ENCODE results near the gene STMND1. TPM values are rescaled to one million over a fixed set of nuclear protein-coding genes. Genes with fewer than 3 reads are reported as not detected.

Gene STMND1
- total RNA-seq, 1 experiment from 2014 or later, result not detected

DNA sequence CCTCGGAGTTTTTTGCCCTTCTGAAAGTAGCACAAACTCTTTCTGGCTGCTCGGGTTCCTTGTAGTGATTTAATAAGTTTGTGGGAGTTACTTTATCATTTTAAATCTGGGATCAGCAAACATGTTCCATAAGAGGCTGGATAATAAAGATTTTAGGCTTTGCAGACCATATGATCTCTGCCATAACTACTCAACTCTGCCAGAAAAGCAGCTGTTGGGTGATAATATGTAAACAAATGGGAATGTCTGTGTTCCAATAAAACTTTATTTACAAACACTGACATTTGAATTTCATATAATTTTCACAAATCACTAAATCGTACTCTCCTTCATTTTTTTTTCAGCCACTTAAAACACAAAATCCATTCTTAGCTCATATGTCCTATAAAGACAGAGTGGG, 3.9 kb upstream of the STMND1 start:
- no peak overlapping the region for H3K27ac Mint-ChIP-seq
- TF ChIP-seq GTF2I (CRISPR knock-in tag; conservative IDR thresholded peaks at IDR 0.05) (no peak), ZBTB43 (CRISPR knock-in tag; IDR thresholded peaks at IDR 0.05) (no peak), EMX1 (CRISPR knock-in tag; IDR thresholded peaks at IDR 0.05) (no peak), ZNF138 (CRISPR knock-in tag; conservative IDR thresholded peaks at IDR 0.05) (no peak), ZNF671 (CRISPR knock-in tag; IDR thresholded peaks at IDR 0.05) (no peak), FOXP1 (CRISPR knock-in tag; IDR thresholded peaks at IDR 0.05; ENCODE audit: borderline replicate concordance) (no peak), NFATC4 (CRISPR knock-in tag; IDR thresholded peaks at IDR 0.05) (no peak), MYBL2 (CRISPR knock-in tag; IDR thresholded peaks at IDR 0.05) (no peak), HMGA2 (CRISPR knock-in tag; IDR thresholded peaks at IDR 0.05) (no peak), ATF3 (CRISPR knock-in tag; conservative IDR thresholded peaks at IDR 0.05) (no peak)
- TF ChIP-seq, protein P1, sequence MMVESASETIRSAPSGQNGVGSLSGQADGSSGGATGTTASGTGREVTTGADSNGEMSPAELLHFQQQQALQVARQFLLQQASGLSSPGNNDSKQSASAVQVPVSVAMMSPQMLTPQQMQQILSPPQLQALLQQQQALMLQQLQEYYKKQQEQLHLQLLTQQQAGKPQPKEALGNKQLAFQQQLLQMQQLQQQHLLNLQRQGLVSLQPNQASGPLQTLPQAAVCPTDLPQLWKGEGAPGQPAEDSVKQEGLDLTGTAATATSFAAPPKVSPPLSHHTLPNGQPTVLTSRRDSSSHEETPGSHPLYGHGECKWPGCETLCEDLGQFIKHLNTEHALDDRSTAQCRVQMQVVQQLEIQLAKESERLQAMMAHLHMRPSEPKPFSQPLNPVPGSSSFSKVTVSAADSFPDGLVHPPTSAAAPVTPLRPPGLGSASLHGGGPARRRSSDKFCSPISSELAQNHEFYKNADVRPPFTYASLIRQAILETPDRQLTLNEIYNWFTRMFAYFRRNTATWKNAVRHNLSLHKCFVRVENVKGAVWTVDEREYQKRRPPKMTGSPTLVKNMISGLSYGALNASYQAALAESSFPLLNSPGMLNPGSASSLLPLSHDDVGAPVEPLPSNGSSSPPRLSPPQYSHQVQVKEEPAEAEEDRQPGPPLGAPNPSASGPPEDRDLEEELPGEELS (CRISPR knock-in tag; IDR thresholded peaks at IDR 0.05), result no peak
- TF ChIP-seq, protein P2, sequence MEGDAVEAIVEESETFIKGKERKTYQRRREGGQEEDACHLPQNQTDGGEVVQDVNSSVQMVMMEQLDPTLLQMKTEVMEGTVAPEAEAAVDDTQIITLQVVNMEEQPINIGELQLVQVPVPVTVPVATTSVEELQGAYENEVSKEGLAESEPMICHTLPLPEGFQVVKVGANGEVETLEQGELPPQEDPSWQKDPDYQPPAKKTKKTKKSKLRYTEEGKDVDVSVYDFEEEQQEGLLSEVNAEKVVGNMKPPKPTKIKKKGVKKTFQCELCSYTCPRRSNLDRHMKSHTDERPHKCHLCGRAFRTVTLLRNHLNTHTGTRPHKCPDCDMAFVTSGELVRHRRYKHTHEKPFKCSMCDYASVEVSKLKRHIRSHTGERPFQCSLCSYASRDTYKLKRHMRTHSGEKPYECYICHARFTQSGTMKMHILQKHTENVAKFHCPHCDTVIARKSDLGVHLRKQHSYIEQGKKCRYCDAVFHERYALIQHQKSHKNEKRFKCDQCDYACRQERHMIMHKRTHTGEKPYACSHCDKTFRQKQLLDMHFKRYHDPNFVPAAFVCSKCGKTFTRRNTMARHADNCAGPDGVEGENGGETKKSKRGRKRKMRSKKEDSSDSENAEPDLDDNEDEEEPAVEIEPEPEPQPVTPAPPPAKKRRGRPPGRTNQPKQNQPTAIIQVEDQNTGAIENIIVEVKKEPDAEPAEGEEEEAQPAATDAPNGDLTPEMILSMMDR (IDR thresholded peaks at IDR 0.05), result no peak
- H3K4me1 Mint-ChIP-seq, result peaks cover 25% of the 10 kb centered on the region
- DNase-seq (ENCODE audit: low spot score) (no peak), ATAC-seq (no peak)
- ChIA-PET POLR2A (no interaction called here), CTCF (interaction anchor here (0.8 to 1.3 kb wide), 2 partner anchors 11 to 16 kb away, joined by 3 read pairs; no protein-coding TSS in a partner anchor)
- H3K36me3 Mint-ChIP-seq, result no peaks in the 10 kb centered on the region
- H3K9me3 Mint-ChIP-seq, result no peaks in the 10 kb centered on the region
- peaks cover 38% of the 10 kb centered on the region for H3K27me3 Mint-ChIP-seq (ENCODE audit: low read depth)
- no peak overlapping the region for H3K4me3 Mint-ChIP-seq

DNA sequence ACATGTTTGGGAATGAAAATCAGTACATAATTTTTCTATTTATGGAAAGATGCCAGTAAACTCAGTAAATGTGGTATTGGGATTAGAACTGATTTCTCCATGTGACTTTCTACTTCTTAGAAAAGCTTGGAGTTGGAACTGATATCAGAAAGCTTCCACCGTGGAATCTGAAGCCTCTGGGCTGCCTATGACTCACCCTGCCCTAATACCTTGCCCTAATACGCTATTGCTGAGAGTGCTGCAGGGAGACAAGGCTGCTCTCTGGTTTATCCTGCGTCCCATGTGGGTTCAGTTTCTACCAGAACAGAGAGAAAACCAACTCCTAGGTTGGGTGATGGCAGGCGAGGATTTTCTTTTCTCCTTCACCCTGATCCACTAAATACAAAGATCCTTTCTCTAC, 3.3 kb upstream of the STMND1 start:
- H3K27me3 Mint-ChIP-seq (ENCODE audit: low read depth), result peaks cover 43% of the 10 kb centered on the region
- no peak for ATAC-seq

More for the DNA sequence above, 3.3 kb upstream of the STMND1 start:
- Mint-ChIP-seq H3K36me3 (no peaks in the 10 kb centered on the region), H3K27ac (no peak overlapping the region), H3K9me3 (no peaks in the 10 kb centered on the region), H3K4me1 (peaks cover 25% of the 10 kb centered on the region), H3K4me3 (no peak overlapping the region)
- ChIA-PET POLR2A (no interaction called here), CTCF (interaction anchor here (0.8 to 1.3 kb wide), 2 partner anchors 12 to 328 kb away, joined by 3 read pairs; no protein-coding TSS in a partner anchor)
- no peak for DNase-seq (ENCODE audit: low spot score)
- TF ChIP-seq FOXP1 (CRISPR knock-in tag; IDR thresholded peaks at IDR 0.05; ENCODE audit: borderline replicate concordance) (no peak), NFE2L1 (CRISPR knock-in tag; IDR thresholded peaks at IDR 0.05) (no peak), FOXK1 (CRISPR knock-in tag; IDR thresholded peaks at IDR 0.05) (no peak), JAZF1 (CRISPR knock-in tag; IDR thresholded peaks at IDR 0.05) (no peak), NR2C2 (CRISPR knock-in tag; IDR thresholded peaks at IDR 0.05) (no peak), ZNF512 (CRISPR knock-in tag; IDR thresholded peaks at IDR 0.05; ENCODE audit: borderline replicate concordance) (no peak), GTF2I (CRISPR knock-in tag; conservative IDR thresholded peaks at IDR 0.05) (no peak), ESRRA (CRISPR knock-in tag; IDR thresholded peaks at IDR 0.05; ENCODE audit: borderline replicate concordance) (no peak), NR1H2 (CRISPR knock-in tag; IDR thresholded peaks at IDR 0.05) (no peak), OVOL2 (CRISPR knock-in tag; IDR thresholded peaks at IDR 0.05; ENCODE audit: borderline replicate concordance) (no peak)
- TF ChIP-seq, protein P3, sequence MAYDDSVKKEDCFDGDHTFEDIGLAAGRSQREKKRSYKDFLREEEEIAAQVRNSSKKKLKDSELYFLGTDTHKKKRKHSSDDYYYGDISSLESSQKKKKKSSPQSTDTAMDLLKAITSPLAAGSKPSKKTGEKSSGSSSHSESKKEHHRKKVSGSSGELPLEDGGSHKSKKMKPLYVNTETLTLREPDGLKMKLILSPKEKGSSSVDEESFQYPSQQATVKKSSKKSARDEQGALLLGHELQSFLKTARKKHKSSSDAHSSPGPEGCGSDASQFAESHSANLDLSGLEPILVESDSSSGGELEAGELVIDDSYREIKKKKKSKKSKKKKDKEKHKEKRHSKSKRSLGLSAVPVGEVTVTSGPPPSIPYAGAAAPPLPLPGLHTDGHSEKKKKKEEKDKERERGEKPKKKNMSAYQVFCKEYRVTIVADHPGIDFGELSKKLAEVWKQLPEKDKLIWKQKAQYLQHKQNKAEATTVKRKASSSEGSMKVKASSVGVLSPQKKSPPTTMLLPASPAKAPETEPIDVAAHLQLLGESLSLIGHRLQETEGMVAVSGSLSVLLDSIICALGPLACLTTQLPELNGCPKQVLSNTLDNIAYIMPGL (CRISPR knock-in tag; IDR thresholded peaks at IDR 0.05), result no peak
